Psoas muscle (tissue), 8 donors: ENCODE measurements around the gene C5orf15. TPM values are rescaled to one million over a fixed set of nuclear protein-coding genes. Genes with fewer than 3 reads are reported as not detected.

Experiments
- ATAC-seq, 4 donors: fragments of 200-7000 bp; cut with Tn5 transposase; one replicate each; pipeline ENCODE4 v1.9.1; 2020; ENCODE audit warnings: moderate library complexity in 3 of 4, mild to moderate bottlenecking in 2 of 4
- DNase-seq, 2 donors: peaks; one replicate each; pipeline ENCODE4 v3.0.0-alpha.2; 2020
- H3K27ac ChIP-seq: fragments of 200-600 bp; one replicate; pipeline ENCODE4 v1.8.0; 2022
- H3K27me3 ChIP-seq, 3 donors: fragments of 200-600 bp in 1 of 3; one replicate each; pipeline versions ENCODE4 v1.6.1 to v1.8.0; 2013 to 2022; ENCODE audit warnings: low read length in 2 of 3, mild to moderate bottlenecking in 2 of 3, moderate library complexity in 1 of 3; ENCODE audit not compliant: insufficient read depth in 3 of 3
- H3K36me3 ChIP-seq, 2 donors: fragments of 200-600 bp in 1 of 2; one replicate each; pipeline versions ENCODE4 v1.6.1 to v1.8.0; 2013 to 2022; ENCODE audit warnings: low read depth in 1 of 2, mild to moderate bottlenecking in 1 of 2, moderate library complexity in 1 of 2; ENCODE audit not compliant: insufficient read depth in 1 of 2
- H3K4me1 ChIP-seq: fragments of 200-600 bp; one replicate; pipeline ENCODE4 v1.8.0; 2022
- H3K4me3 ChIP-seq: fragments of 200-600 bp; one replicate; pipeline ENCODE4 v1.8.0; 2022; ENCODE audit warnings: mild to moderate bottlenecking
- H3K9me3 ChIP-seq: fragments of 200-600 bp; one replicate; pipeline ENCODE4 v1.8.0; 2022
- WGBS, 3 donors: extraction: QIAGEN DNeasy Blood & Tissue Kit; methylation state at CpG; one replicate each; pipeline versions ENCODE4 v1.1.6 to v1.1.7; 2013; 5-methylcytosine and 5-hydroxymethylcytosine counted together
- intact Hi-C, 2 donors: fragments of 100-400 bp; cut with DNase I; formaldehyde crosslinking; loops; one replicate each; pipeline versions ENCODE4 v1.11.0 to v1.14.2; 2022
- polyA plus RNA-seq, 3 donors: library from polyadenylated mRNA; stranded (reverse); fragments of 200-250 nt; gene quantifications; one replicate each; pipeline ENCODE4 v1.2.3, GENCODE V29; 2013
- total RNA-seq, 4 donors: library from RNA; stranded (reverse); fragmentation: NEBNext Ultra II Directional in 2 of 4; extraction: Animal tissue kit (Norgen Biotek cat#: 25700) in 2 of 4; gene quantifications; one replicate each; pipeline versions ENCODE4 v1.2.1 to v1.2.4, GENCODE V29; 2021 to 2023
- TF ChIP-seq, protein P1 (sequence below): fragments of 200-600 bp; IDR thresholded peaks from one replicate; pipeline ENCODE4 v1.8.0; 2022; ENCODE audit warnings: antibody characterized with exemption
- donor health status: healthy with polysubstance abuse.
- donor health status: DM: no; HTN: no; CAD: no; lungs with moderate emphysema.
- donor health status: Bipolar disorder and iron deficiency.
- donor health status: healthy.
- donor health status: DM: yes; HTN: yes; CAD: no.
- donor health status: DM: no; HTN: no; CAD: no.
- donor health status: DM: no; HTN: no; CAD: no.
- donor health status: DM: yes; HTN: yes; CAD: no.

Gene C5orf15
- total and polyA plus RNA-seq, 7 donors, result 12.7 to 29.8 (median 13.9) TPM

DNA sequence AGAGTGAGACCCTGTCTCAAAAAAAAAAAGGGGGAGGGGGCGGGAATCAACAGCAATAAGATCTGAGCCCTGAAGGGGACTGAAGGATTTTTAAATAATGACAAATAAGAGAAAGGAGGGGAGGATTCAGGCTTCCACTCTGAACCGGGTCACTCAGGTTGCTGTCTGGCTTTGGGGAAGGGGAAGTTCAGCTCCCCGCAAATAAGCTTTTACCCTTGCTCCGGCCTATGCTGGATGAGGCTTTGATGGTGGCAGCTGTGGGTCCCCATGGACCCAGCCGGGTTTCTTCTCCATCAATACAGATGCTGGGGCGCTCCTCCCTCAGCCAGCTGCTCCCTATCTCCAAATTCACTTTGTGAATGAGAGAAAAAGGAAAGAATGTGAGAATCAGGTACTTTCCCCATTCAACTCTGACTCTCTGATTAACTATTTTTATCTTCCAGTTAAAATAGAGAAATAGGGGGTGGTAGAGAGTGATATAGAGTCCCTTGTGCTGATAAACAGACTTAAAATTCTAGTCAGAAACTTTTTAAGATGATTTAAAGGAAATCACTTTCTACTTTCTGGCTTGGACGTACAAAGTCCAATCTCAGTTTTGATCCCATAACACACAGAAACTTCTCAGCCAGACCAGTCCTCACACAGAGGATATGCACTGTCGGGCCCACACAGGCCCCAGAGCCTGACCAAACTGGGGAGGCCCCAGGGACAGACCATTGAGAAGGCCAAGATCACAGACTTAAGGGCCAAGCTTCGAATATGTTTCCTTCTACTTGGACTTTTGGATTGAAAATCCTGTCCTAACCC is 39.6 kb downstream of the C5orf15 start:
- TF ChIP-seq, protein P1, sequence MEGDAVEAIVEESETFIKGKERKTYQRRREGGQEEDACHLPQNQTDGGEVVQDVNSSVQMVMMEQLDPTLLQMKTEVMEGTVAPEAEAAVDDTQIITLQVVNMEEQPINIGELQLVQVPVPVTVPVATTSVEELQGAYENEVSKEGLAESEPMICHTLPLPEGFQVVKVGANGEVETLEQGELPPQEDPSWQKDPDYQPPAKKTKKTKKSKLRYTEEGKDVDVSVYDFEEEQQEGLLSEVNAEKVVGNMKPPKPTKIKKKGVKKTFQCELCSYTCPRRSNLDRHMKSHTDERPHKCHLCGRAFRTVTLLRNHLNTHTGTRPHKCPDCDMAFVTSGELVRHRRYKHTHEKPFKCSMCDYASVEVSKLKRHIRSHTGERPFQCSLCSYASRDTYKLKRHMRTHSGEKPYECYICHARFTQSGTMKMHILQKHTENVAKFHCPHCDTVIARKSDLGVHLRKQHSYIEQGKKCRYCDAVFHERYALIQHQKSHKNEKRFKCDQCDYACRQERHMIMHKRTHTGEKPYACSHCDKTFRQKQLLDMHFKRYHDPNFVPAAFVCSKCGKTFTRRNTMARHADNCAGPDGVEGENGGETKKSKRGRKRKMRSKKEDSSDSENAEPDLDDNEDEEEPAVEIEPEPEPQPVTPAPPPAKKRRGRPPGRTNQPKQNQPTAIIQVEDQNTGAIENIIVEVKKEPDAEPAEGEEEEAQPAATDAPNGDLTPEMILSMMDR, result no peak
- no peaks in the 10 kb centered on the region for H3K36me3 ChIP-seq
- intact Hi-C loops, result no loop called here
- H3K4me1 ChIP-seq, result no peaks in the 10 kb centered on the region
- H3K9me3 ChIP-seq, result no peaks in the 10 kb centered on the region
- ATAC-seq (no peak), DNase-seq (no peak)
- no peak overlapping the region for H3K4me3 ChIP-seq
- WGBS, 3 donors, result 78 to 85% (median 79%) methylated on average over 9 of the region's 9 CpGs
- H3K27ac ChIP-seq, result no peak overlapping the region
- H3K27me3 ChIP-seq, result peaks cover 0 to 2% (median 0%) of the 10 kb centered on the region in 3 donors

DNA sequence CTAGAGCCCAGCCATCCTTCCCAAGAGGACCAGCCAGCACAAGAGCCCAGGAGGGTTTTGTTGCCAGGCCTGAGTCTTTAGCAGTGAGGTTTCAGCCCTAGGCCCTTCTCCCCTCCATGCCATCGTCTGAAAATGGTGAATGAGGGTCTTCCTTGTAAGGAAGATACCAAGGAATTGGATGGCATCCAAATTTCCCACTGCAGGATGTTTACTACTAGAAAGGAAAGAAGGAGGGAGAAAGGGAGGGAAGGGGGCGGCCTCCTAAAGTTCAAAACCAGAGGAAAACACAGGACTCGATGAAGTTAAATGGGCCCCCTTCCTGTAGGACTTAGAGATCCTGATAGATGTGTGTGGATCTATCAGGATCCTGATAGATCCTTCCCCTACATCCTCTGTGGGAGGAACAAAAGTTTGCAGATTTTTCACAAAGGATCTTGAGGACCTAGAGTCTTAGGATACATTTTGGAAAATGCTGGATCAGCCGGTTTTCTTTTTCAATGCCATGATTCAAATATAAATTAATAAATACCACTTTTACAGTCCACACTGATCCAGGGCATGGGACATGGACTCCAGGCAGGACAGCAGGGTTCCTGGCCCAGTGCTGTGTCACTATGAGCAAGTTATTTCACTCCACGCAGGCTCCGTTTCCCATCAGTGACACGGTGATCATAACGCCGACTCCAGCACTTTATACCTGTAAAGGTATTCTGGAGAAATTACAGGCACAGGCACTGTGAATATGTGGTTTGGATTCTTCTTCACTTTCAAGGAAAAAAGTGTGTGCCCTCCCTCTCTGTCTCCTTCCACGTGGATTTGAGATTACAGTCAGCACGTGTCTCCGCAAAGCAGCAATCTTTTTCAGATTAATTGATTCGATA is 40.9 kb downstream of the C5orf15 start:
- Histone ChIP-seq H3K36me3 (no peaks in the 10 kb centered on the region), H3K9me3 (no peaks in the 10 kb centered on the region), H3K27ac (no peak overlapping the region), H3K27me3 (peaks cover 0 to 2% (median 0%) of the 10 kb centered on the region in 3 donors), H3K4me3 (no peak overlapping the region), H3K4me1 (no peaks in the 10 kb centered on the region)
- DNase-seq (no peak), ATAC-seq (no peak)
- WGBS, 3 donors, result 76 to 85% (median 76%) methylated on average over 13 of the region's 13 CpGs
- TF ChIP-seq, protein P1, result no peak
- intact Hi-C loops, result no loop called here

DNA sequence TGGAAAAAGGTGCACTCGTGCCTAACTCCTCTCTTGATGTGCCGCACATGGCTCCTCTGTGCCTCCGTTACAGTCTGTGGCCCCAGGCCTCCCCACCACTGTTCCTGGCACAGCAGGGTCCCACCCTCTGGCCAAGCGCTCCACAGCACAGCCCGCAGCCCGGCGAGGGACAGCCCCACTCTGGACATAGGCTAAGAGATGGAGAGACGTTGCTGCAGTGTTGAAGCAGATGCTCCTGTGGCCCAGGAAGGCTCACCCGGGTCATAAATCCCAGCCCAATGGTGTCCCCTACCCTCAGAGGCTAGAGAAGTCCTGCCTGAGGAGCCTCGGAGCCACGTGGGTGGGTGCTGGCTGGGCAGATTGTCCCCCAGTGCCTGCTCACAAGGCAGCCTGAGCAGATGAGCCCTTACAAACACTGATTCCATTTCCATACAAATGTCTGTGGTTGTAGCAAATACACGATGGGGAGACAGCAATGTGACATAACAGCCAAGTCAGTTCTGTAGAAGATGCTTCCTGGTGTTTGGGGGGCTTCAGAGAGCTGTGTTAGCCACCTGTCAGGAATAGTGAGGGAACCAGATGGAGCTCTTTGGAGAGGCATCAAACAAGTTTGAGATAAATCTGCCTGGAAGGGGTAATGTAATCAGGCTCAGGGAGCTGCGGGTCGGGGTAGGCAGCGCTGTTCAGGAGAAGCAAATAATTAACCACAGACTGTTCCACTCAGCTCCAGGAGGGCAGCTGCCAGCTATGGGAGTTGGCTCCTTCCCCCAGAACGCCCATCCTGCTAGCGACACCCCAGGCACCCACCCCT is 41.7 kb downstream of the C5orf15 start:
- intact Hi-C loops, result no loop called here
- WGBS, 3 donors, result 71 to 80% (median 76%) methylated on average over 17 of the region's 17 CpGs
- TF ChIP-seq, protein P1, result no peak

DNA sequence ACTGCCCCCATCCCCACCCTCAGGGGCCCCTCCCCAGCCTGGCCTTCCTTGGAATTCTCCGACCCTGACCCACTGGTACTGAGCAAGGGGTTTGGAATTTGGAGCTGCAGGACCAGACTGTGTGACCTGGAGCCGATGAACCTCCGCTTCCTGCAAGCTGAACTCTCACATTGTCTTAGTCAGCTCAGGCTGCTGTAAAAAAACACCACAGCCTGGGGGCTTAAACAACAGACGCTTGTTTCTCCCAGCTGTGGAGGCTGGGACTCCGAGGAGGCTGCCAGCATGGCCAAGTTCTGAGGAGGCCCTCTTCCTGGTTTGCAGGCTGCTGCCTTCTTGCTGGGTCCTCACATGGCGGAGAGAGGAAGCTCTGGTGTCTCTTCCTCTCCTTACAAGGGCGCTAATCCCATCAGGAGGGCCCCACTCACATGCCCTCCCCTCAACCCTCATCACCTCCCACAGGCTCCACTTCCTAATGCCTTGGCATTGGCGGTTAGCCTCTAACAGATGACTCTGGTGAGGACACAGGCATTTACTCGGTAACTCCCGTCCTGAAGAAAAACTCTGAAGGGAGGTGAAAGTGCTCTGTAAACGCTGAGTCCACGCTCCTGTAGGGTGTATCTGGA is 42.4 kb downstream of the C5orf15 start:
- Histone ChIP-seq H3K27ac (no peak overlapping the region), H3K4me1 (no peaks in the 10 kb centered on the region), H3K4me3 (no peak overlapping the region), H3K9me3 (no peaks in the 10 kb centered on the region), H3K36me3 (no peaks in the 10 kb centered on the region), H3K27me3 (peaks cover 0 to 2% (median 0%) of the 10 kb centered on the region in 3 donors)
- ATAC-seq, result no peak
- intact Hi-C loops, result no loop called here
- DNase-seq, result no peak
- TF ChIP-seq, protein P1, result no peak
- WGBS, 3 donors, result 90 to 95% (median 91%) methylated on average over 12 of the region's 12 CpGs

More for the DNA sequence above, 41.7 kb downstream of the C5orf15 start:
- Histone ChIP-seq H3K9me3 (no peaks in the 10 kb centered on the region), H3K27me3 (peaks cover 0 to 2% (median 0%) of the 10 kb centered on the region in 3 donors), H3K27ac (no peak overlapping the region), H3K36me3 (no peaks in the 10 kb centered on the region), H3K4me3 (no peak overlapping the region), H3K4me1 (no peaks in the 10 kb centered on the region)
- DNase-seq, result no peak
- no peak for ATAC-seq
